GM19438 (cell line): ENCODE results near the gene ESPNL.

Experiments
- ATAC-seq: cut with Tn5 transposase; IDR thresholded peaks from one replicate; pipeline ENCODE4 v1.9.1; 2021; ENCODE audit warnings: low read depth; ENCODE audit not compliant: unreplicated experiment

ESPNL gene

GRCh38 chr2:238127165-238128060, 27.3 kb downstream of the ESPNL start:
- no peak for ATAC-seq

DNA sequence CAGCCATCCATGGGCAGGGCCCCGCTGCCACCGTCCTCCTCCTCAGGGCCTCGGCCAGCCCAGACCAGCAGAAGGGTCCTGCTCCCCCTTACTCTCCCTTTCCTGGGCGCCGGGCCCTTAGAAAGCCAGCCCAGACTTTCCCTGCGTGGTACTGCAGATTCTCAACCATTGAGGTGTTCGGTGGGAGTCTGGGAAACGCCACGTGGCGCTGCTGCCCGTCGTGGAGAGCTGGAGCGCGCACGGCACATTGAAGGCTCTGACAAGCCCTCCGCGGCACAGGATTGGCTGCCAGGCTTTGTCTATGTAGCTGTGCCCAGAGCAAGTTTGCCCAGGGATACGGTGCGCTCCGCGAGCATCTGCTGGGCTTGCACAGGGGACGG, 27.9 kb downstream of the ESPNL start:
- ATAC-seq = no peak

GRCh38 chr2:238128534-238129001, 28.4 kb downstream of the ESPNL start:
- ATAC-seq = no peak

GRCh38 chr2:238129166-238130010, 29.2 kb downstream of the ESPNL start:
- no peak for ATAC-seq

DNA sequence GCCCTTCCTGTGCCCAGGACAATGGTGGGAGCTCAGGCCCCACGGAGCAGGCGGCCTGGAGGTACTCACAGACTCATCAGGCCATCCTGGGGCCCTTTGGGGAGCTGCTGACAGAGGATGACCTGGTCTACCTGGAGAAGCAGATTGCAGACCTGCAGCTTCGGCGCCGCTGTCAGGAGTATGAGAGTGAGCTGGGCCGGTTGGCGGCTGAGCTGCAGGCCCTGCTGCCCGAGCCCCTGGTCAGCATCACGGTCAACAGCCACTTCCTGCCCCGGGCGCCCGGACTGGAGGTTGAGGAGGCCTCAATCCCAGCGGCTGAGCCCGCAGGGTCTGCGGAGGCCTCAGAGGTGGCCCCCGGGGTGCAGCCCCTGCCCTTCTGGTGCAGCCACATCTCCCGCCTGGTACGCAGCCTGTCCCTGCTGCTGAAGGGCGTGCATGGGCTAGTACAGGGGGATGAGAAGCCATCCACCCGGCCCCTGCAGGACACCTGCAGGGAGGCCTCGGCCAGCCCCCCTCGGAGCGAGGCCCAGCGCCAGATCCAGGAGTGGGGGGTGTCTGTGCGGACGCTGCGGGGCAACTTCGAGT, 30.1 kb downstream of the ESPNL start:
- ATAC-seq = no peak

DNA sequence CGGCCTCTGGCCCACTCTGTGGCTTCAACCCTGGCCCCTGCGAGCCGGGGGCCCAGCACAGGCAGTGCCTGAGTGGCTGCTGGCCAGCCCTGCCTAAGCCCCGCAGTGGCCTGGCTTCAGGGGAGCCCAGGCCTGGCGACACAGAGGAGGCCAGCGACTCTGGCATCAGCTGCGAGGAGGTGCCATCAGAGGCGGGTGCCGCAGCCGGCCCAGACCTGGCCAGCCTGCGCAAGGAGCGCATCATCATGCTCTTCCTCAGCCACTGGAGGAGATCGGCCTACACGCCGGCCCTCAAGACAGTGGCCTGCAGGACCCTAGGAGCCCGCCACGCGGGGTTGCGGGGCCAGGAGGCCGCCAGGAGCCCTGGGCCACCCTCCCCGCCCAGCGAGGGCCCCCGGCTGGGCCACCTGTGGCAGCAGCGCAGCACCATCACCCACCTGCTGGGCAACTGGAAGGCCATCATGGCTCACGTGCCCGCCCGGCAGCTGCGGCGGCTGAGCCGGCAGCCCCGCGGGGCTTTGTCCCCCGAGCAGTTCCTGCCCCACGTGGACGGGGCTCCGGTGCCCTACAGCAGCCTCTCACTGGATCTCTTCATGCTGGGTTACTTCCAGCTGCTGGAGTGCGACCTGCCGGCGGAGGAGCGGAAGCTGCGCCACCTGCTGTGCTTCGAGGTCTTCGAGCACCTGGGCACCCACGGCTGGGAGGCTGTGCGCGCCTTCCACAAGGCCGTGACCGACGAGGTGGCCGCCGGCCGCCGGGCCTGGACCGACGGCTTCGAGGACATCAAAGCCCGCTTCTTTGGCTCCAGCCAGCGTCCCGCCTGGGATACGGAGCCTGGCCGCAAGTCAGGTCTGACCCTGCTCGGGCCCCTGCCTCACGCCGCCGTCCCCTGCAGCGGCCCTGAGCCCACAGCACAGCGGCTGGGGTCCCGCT, 30.8 kb downstream of the ESPNL start:
- no peak for ATAC-seq

DNA sequence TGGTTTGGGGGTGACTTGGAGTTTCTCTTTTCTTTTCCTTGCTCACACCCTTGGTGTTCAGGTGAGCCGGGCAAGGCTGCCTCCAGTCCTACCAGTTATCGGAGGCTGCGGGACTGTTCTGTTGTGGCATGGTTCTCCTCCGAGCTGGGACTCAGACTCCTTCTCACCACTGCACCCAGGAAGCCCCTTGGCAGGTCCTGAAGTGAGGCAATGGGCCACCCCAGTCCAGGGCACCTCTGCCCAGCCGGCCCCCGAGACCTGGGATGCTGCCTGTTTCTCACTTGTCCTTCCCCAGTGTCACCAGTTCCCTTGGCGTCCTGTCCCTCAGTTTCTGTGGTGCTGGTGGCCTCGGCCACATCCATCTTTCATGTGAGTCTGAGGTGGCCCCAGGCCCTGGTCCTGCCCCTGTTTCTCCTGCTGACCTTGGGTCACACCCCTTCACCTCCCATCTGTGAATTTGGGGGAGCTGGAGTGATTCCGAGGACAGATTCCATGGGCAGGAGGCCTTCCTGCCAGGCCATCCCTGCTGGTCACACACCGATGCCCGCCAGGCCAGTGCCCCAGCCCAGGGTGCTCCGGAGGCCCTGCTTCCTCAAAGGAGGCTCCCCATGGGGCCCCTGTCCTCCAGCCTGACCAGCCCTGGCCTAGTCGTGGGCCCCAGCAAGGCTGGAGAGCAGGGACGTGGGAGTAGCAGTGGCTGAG, 31.8 kb downstream of the ESPNL start:
- no peak for ATAC-seq

- ATAC-seq = no peak
Measured at GRCh38 chr2:238132463-238133450, 32.6 kb downstream of the ESPNL start.

GRCh38 chr2:238133499-238134392, 33.6 kb downstream of the ESPNL start:
- no peak for ATAC-seq

GRCh38 chr2:238134393-238134785, 34.2 kb downstream of the ESPNL start:
- ATAC-seq = no peak

- no peak for ATAC-seq
Measured at GRCh38 chr2:238135601-238136150, 35.5 kb downstream of the ESPNL start.

GRCh38 chr2:238136820-238137537, 36.8 kb downstream of the ESPNL start:
- no peak for ATAC-seq

GRCh38 chr2:238137885-238138284, 37.7 kb downstream of the ESPNL start:
- ATAC-seq = no peak

- no peak for ATAC-seq
Measured at GRCh38 chr2:238138331-238139195, 38.4 kb downstream of the ESPNL start, which contains the start of gene KLHL30. TSS of gene KLHL30 (plus strand) at chr2:238138668. CDS start at chr2:238140755, 2,087 bp downstream.
